HCT116 (cell line): ENCODE measurements around the gene KLHDC8B. TPM values are rescaled to one million over a fixed set of nuclear protein-coding genes. Genes with fewer than 3 reads are reported as not detected.

ENCODE experiments used
- ATAC-seq: fragments of 200-7000 bp; cut with Tn5 transposase; 2 replicates; pipeline ENCODE4 v1.9.1; 2020; ENCODE audit warnings: mild to moderate bottlenecking, moderate library complexity
- BruUV-seq: library from RNA; stranded (reverse); fragments of 400-500 nt; replicated peaks from 2 replicates; lab custom pipeline; 2021; lab: Mats Ljungman, UMichigan
- CTCF ChIA-PET: fragments of 300-600 bp; sonication (Branson Sonifier 250); formaldehyde crosslinking; loops from one replicate; lab custom pipeline; 2021; ENCODE audit warnings: antibody characterized with exemption; lab: Charles Lee
- POLR2A ChIA-PET: fragments of 300-600, 350-600 bp; sonication (Branson Sonifier 250); formaldehyde crosslinking; loops from one replicate; lab custom pipeline; 2021; ENCODE audit warnings: antibody characterized with exemption; lab: Charles Lee
- RAD21 ChIA-PET, 2 experiments: fragments of 300-600 bp; sonication (Branson Sonifier 250); formaldehyde crosslinking; loops; one replicate each; lab custom pipeline; 2023; ENCODE audit warnings: low total read pairs in 2 of 2; ENCODE audit not compliant: uncharacterized antibody in 2 of 2, unreplicated experiment in 2 of 2, low non-redundant PET in 1 of 2; lab: Charles Lee
- DNase-seq: peaks from one replicate; pipeline ENCODE4 v3.0.0-alpha.2; 2010; ENCODE audit warnings: low read depth, low spot score
- H2AFZ ChIP-seq: fragments of 200-600 bp; shearing (Covaris generic), sonication (generic); 2 replicates; pipeline ENCODE4 v1.6.1; 2017; ENCODE audit warnings: low read depth, mixed run types, mixed read lengths, antibody characterized with exemption, low read length; ENCODE audit not compliant: poor library complexity, severe bottlenecking
- H3K27ac ChIP-seq: 2 replicates; pipeline ENCODE4 v1.5.1; 2012; ENCODE audit warnings: low read depth, low read length
- H3K27me3 ChIP-seq: fragments of 200-600 bp; sonication (generic); 2 replicates; pipeline ENCODE4 v1.6.1; 2016; ENCODE audit warnings: mixed run types, low read length, mixed read lengths; ENCODE audit not compliant: insufficient read depth
- H3K36me3 ChIP-seq, 2 experiments: fragments of 200-500 bp in 1 of 2; fragments of 200-600 bp in 1 of 2; sonication (Bioruptor generic) in 1 of 2; sonication (generic) in 1 of 2; 2 replicates each; pipeline versions ENCODE4 v1.5.1 to v1.6.1; 2014 to 2016; ENCODE audit warnings: low read length in 2 of 2, inconsistent platforms in 1 of 2, mixed read lengths in 1 of 2, mixed run types in 1 of 2; ENCODE audit not compliant: insufficient read depth in 2 of 2, control insufficient read depth in 1 of 2
- H3K4me1 ChIP-seq, 2 experiments: fragments of 200-600 bp in 1 of 2; sonication (generic) in 1 of 2; 2 replicates each; pipeline versions ENCODE4 v1.5.1 to v1.6.1; 2012 to 2017; ENCODE audit warnings: low read length in 2 of 2, inconsistent platforms in 1 of 2, mild to moderate bottlenecking in 1 of 2, mixed read lengths in 1 of 2, mixed run types in 1 of 2, moderate library complexity in 1 of 2; ENCODE audit not compliant: insufficient read depth in 2 of 2, control insufficient read depth in 1 of 2
- H3K4me2 ChIP-seq: fragments of 200-600 bp; sonication (generic); 2 replicates; pipeline ENCODE4 v1.6.1; 2017; ENCODE audit warnings: mixed run types, low read length, mixed read lengths
- H3K4me3 ChIP-seq, 2 experiments: fragments of 200-600 bp in 1 of 2; sonication (generic) in 1 of 2; replicated peaks in 1 of 2; 2 replicates each; pipeline ENCODE4 v1.5.1; 2011 to 2016; ENCODE audit warnings: low read length in 2 of 2, control low read depth in 1 of 2, low read depth in 1 of 2, mild to moderate bottlenecking in 1 of 2, mixed read lengths in 1 of 2, mixed run types in 1 of 2
- H3K79me2 ChIP-seq: fragments of 200-600 bp; sonication (generic); 2 replicates; pipeline ENCODE4 v1.6.1; 2017; ENCODE audit warnings: mild to moderate bottlenecking, mixed run types, low read length, moderate library complexity, mixed read lengths; ENCODE audit not compliant: insufficient read depth
- H3K9ac ChIP-seq: fragments of 200-600 bp; sonication (generic); 2 replicates; pipeline ENCODE4 v1.6.1; 2016; ENCODE audit warnings: low read length, mixed read lengths
- H3K9me2 ChIP-seq: fragments of 200-600 bp; sonication (generic), shearing (Covaris generic); 2 replicates; pipeline ENCODE4 v1.6.1; 2017; ENCODE audit warnings: mixed run types, mild to moderate bottlenecking, moderate library complexity; ENCODE audit not compliant: insufficient read depth
- H3K9me3 ChIP-seq, 2 experiments: fragments of 200-500 bp in 1 of 2; fragments of 200-600 bp in 1 of 2; sonication (Bioruptor generic) in 1 of 2; sonication (generic) in 1 of 2; 2 replicates each; pipeline ENCODE4 v1.6.1; 2014 to 2017; ENCODE audit warnings: low read length in 2 of 2, mixed read lengths in 2 of 2, inconsistent platforms in 1 of 2, low read depth in 1 of 2, mild to moderate bottlenecking in 1 of 2, mixed run types in 1 of 2, moderate library complexity in 1 of 2; ENCODE audit not compliant: control insufficient read depth in 1 of 2, insufficient read depth in 1 of 2
- H4K20me1 ChIP-seq: fragments of 200-600 bp; sonication (generic), shearing (Covaris generic); 2 replicates; pipeline ENCODE4 v1.6.1; 2017; ENCODE audit warnings: mixed run types, mild to moderate bottlenecking, moderate library complexity; ENCODE audit not compliant: insufficient read depth
- CEBPB ChIP-seq: IDR thresholded peaks from 2 replicates; pipeline ENCODE4 v1.6.1; 2012; ENCODE audit warnings: low read depth
- EGR1 ChIP-seq: IDR thresholded peaks from 2 replicates; pipeline ENCODE4 v1.6.1; 2012; ENCODE audit warnings: low read depth
- EZH2 ChIP-seq: fragments of 200-600 bp; sonication (generic); IDR thresholded peaks from 2 replicates; pipeline ENCODE4 v1.6.1; 2017; ENCODE audit warnings: antibody characterized with exemption, mixed run types
- MAX ChIP-seq: IDR thresholded peaks from 2 replicates; pipeline ENCODE4 v1.6.1; 2012
- SIN3A ChIP-seq: IDR thresholded peaks from 2 replicates; pipeline ENCODE4 v1.6.1; 2012; ENCODE audit warnings: low read depth
- SP1 ChIP-seq: IDR thresholded peaks from 2 replicates; pipeline ENCODE4 v1.6.1; 2012; ENCODE audit warnings: low read depth
- SRF ChIP-seq: IDR thresholded peaks from 2 replicates; pipeline ENCODE4 v1.6.1; 2012; ENCODE audit warnings: low read depth
- ZFX ChIP-seq: fragments of 450-650 bp; IDR thresholded peaks from 2 replicates; pipeline ENCODE4 v1.6.1; 2017
- intact Hi-C: fragments of 100-400 bp; cut with micrococcal nuclease; formaldehyde crosslinking; loops from 2 replicates; pipeline ENCODE4 v1.10.0; 2022
- total RNA-seq: library from RNA; stranded (reverse); gene quantifications from one replicate; pipeline ENCODE4 v1.2.1, GENCODE V29; 2021; ENCODE audit not compliant: unreplicated experiment
- TF ChIP-seq, protein P1 (sequence below): IDR thresholded peaks from 2 replicates; pipeline ENCODE4 v1.6.1; 2011; ENCODE audit warnings: mild to moderate bottlenecking, low read length, moderate library complexity; ENCODE audit not compliant: insufficient replicate concordance; ENCODE audit errors: extremely low read depth
- TF ChIP-seq, protein P2 (sequence below), 3 experiments: fragments of 200-600 bp in 1 of 3; sonication (generic) in 1 of 3; IDR thresholded peaks in 2 of 3; conservative IDR thresholded peaks in 1 of 3; 2 replicates each; pipeline ENCODE4 v1.5.1; 2012 to 2017; ENCODE audit warnings: low read depth in 2 of 3, low read length in 2 of 3, antibody characterized with exemption in 1 of 3, borderline replicate concordance in 1 of 3, control low read depth in 1 of 3, mild to moderate bottlenecking in 1 of 3, mixed read lengths in 1 of 3, mixed run types in 1 of 3, moderate library complexity in 1 of 3; ENCODE audit not compliant: insufficient read depth in 1 of 3

Gene KLHDC8B
- total RNA-seq, 1 experiment from 2014 or later: 10.4 TPM

DNA sequence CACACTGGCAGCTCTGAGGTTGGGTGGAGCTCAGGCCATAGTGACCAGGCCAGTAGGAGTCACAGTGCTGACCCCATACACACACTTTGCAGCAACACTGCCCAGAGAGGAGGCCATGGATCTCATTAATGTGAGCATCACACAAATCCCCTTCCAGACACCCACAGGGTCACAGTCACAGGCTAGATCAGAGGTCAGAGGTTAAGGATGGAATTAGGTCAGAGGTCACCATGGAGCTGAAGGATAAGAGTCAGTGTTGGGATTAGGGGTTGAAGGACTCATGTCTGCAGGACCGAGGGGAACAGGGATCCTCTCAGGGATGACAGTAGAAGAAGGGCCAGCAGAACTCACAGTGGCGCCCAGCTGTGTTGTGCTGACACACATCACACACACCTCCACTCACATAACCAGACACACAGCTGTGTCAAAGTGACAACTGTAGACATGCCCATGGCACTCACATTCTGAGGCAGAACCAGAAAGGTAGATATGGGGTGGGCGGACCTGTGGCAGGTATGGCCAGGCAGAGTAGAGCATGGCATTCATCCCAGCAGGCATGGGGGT, 18.0 kb upstream of the KLHDC8B start:
- no peak overlapping the region for H3K4me3 ChIP-seq
- RAD21 ChIA-PET: no interaction called here
- no peaks in the 10 kb centered on the region for H3K9me2 ChIP-seq
- ATAC-seq (no peak), DNase-seq (no peak)
- H3K79me2 ChIP-seq: no peaks in the 10 kb centered on the region
- H2AFZ ChIP-seq: no peak overlapping the region
- H3K4me2 ChIP-seq: no peak overlapping the region
- H3K4me1 ChIP-seq: no peaks in the 10 kb centered on the region
- intact Hi-C loops: no loop called here
- H3K27me3 ChIP-seq: no peaks in the 10 kb centered on the region
- CTCF ChIA-PET: no interaction called here
- H3K27ac ChIP-seq: no peak overlapping the region
- POLR2A ChIA-PET: no interaction called here
- no TSS peak for BruUV-seq
- H3K9ac ChIP-seq: no peak overlapping the region
- no peaks in the 10 kb centered on the region for H3K36me3 ChIP-seq
- H4K20me1 ChIP-seq: no peaks in the 10 kb centered on the region
- TF ChIP-seq EGR1 (no peak), MAX (no peak), SRF (no peak), SIN3A (no peak), ZFX (no peak), EZH2 (no peak), SP1 (no peak), CEBPB (no peak)
- TF ChIP-seq, protein P1, sequence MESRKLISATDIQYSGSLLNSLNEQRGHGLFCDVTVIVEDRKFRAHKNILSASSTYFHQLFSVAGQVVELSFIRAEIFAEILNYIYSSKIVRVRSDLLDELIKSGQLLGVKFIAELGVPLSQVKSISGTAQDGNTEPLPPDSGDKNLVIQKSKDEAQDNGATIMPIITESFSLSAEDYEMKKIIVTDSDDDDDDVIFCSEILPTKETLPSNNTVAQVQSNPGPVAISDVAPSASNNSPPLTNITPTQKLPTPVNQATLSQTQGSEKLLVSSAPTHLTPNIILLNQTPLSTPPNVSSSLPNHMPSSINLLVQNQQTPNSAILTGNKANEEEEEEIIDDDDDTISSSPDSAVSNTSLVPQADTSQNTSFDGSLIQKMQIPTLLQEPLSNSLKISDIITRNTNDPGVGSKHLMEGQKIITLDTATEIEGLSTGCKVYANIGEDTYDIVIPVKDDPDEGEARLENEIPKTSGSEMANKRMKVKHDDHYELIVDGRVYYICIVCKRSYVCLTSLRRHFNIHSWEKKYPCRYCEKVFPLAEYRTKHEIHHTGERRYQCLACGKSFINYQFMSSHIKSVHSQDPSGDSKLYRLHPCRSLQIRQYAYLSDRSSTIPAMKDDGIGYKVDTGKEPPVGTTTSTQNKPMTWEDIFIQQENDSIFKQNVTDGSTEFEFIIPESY: no peak
- TF ChIP-seq, protein P2, sequence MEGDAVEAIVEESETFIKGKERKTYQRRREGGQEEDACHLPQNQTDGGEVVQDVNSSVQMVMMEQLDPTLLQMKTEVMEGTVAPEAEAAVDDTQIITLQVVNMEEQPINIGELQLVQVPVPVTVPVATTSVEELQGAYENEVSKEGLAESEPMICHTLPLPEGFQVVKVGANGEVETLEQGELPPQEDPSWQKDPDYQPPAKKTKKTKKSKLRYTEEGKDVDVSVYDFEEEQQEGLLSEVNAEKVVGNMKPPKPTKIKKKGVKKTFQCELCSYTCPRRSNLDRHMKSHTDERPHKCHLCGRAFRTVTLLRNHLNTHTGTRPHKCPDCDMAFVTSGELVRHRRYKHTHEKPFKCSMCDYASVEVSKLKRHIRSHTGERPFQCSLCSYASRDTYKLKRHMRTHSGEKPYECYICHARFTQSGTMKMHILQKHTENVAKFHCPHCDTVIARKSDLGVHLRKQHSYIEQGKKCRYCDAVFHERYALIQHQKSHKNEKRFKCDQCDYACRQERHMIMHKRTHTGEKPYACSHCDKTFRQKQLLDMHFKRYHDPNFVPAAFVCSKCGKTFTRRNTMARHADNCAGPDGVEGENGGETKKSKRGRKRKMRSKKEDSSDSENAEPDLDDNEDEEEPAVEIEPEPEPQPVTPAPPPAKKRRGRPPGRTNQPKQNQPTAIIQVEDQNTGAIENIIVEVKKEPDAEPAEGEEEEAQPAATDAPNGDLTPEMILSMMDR (IDR thresholded peaks at IDR 0.05 in 2 of 3, conservative IDR thresholded peaks at IDR 0.05 in 1 of 3; ENCODE audit: borderline replicate concordance in 1 of 3, insufficient read depth in 1 of 3, low read depth in 2 of 3, low read length in 2 of 3): no peak
- TF ChIP-seq, all 23 proteins: peak for 0
- H3K9me3 ChIP-seq: no peaks in the 10 kb centered on the region
